CD14-positive monocyte (primary cell): Measurements from ENCODE around the gene OR13D1. TPM values are rescaled to one million over a fixed set of nuclear protein-coding genes. Genes with fewer than 3 reads are reported as not detected.
"Not testable (repeated sequence)": the region's sequence is repeated elsewhere in the genome, so short reads cannot be mapped to it uniquely, and the experiment has no call there.

Source experiments
- DNase-seq, 3 donors: peaks; one replicate each; pipeline ENCODE4 v3.0.0-alpha.2; 2011 to 2022
- H2AFZ ChIP-seq: 2 replicates; pipeline ENCODE4 v1.6.0; 2012; ENCODE audit warnings: mild to moderate bottlenecking, low read depth, low read length, inconsistent platforms; ENCODE audit not compliant: insufficient read depth, poor library complexity, severe bottlenecking
- H3K27ac ChIP-seq, 2 donors: 1 replicate in 1 of 2; 2 replicates in 1 of 2; pipeline ENCODE4 v1.5.1; 2012 to 2013; ENCODE audit warnings: low read length in 2 of 2, control low read depth in 1 of 2, inconsistent platforms in 1 of 2, low read depth in 1 of 2, mild to moderate bottlenecking in 1 of 2
- H3K27me3 ChIP-seq, 2 donors: one replicate each; pipeline versions ENCODE4 v1.6.0 to v1.6.1; 2011 to 2013; ENCODE audit warnings: low read length in 2 of 2; ENCODE audit not compliant: control insufficient read depth in 2 of 2, insufficient read depth in 2 of 2
- H3K36me3 ChIP-seq, 2 donors: replicated peaks in 1 of 2; 1 replicate in 1 of 2; 2 replicates in 1 of 2; pipeline versions ENCODE4 v1.5.1 to v1.6.1; 2012 to 2013; ENCODE audit warnings: low read length in 2 of 2, control low read depth in 1 of 2, inconsistent platforms in 1 of 2, mild to moderate bottlenecking in 1 of 2; ENCODE audit not compliant: insufficient read depth in 2 of 2, control insufficient read depth in 1 of 2
- H3K4me1 ChIP-seq, 2 donors: 1 replicate in 1 of 2; 2 replicates in 1 of 2; pipeline versions ENCODE4 v1.5.1 to v1.6.1; 2012 to 2013; ENCODE audit warnings: low read length in 2 of 2, control low read depth in 1 of 2, inconsistent platforms in 1 of 2, mild to moderate bottlenecking in 1 of 2, moderate library complexity in 1 of 2; ENCODE audit not compliant: insufficient read depth in 2 of 2, control insufficient read depth in 1 of 2
- H3K4me2 ChIP-seq: replicated peaks from 2 replicates; pipeline ENCODE3; 2012; ENCODE audit warnings: low read length, moderate library complexity, mild to moderate bottlenecking; ENCODE audit not compliant: poor library complexity, severe bottlenecking; ENCODE audit errors: extremely low read depth
- H3K4me3 ChIP-seq, 3 experiments: fragments of 200-600 bp in 1 of 3; sonication (generic) in 1 of 3; replicated peaks in 1 of 3; 1 replicate in 2 of 3; 2 replicates in 1 of 3; pipeline ENCODE4 v1.5.1; 2011 to 2013; ENCODE audit warnings: low read length in 3 of 3, mild to moderate bottlenecking in 3 of 3, control low read depth in 2 of 3, low read depth in 2 of 3, inconsistent platforms in 1 of 3, moderate library complexity in 1 of 3
- H3K79me2 ChIP-seq: 2 replicates; pipeline ENCODE4 v1.6.0; 2012; ENCODE audit warnings: mild to moderate bottlenecking, control low read depth, inconsistent platforms, low read length, moderate library complexity; ENCODE audit not compliant: insufficient read depth
- H3K9ac ChIP-seq: 2 replicates; pipeline ENCODE4 v1.6.0; 2017; ENCODE audit warnings: low read length, mild to moderate bottlenecking; ENCODE audit not compliant: insufficient read depth, poor library complexity, severe bottlenecking
- H3K9me3 ChIP-seq, 2 donors: replicated peaks in 1 of 2; 1 replicate in 1 of 2; 2 replicates in 1 of 2; pipeline versions ENCODE4 v1.5.1 to v1.6.1; 2012 to 2013; ENCODE audit warnings: low read length in 2 of 2, control low read depth in 1 of 2; ENCODE audit not compliant: control insufficient read depth in 1 of 2, insufficient read depth in 1 of 2
- H4K20me1 ChIP-seq: 2 replicates; pipeline ENCODE4 v1.6.0; 2012; ENCODE audit warnings: mild to moderate bottlenecking, low read length, control low read depth, moderate library complexity; ENCODE audit not compliant: insufficient read depth
- H3K27ac Mint-ChIP-seq, 7 donors: one replicate each; pipeline ENCODE4 v1.8.0; 2020; ENCODE audit warnings: mild to moderate bottlenecking in 7 of 7, mixed read lengths in 7 of 7, moderate library complexity in 6 of 7, inconsistent platforms in 2 of 7
- H3K27me3 Mint-ChIP-seq, 3 donors: one replicate each; pipeline ENCODE4 v1.8.0; 2021 to 2022; ENCODE audit warnings: low read depth in 3 of 3, mild to moderate bottlenecking in 3 of 3, mixed read lengths in 3 of 3, moderate library complexity in 3 of 3, inconsistent platforms in 1 of 3
- H3K36me3 Mint-ChIP-seq, 2 donors: one replicate each; pipeline ENCODE4 v1.8.0; 2020; ENCODE audit warnings: mixed read lengths in 2 of 2, inconsistent platforms in 1 of 2, mild to moderate bottlenecking in 1 of 2
- H3K4me1 Mint-ChIP-seq: one replicate; pipeline ENCODE4 v1.8.0; 2020; ENCODE audit warnings: mild to moderate bottlenecking, mixed read lengths
- H3K4me3 Mint-ChIP-seq, 2 donors: one replicate each; pipeline ENCODE4 v1.8.0; 2020; ENCODE audit warnings: mild to moderate bottlenecking in 2 of 2, mixed read lengths in 2 of 2, moderate library complexity in 1 of 2
- H3K9me3 Mint-ChIP-seq, 7 donors: one replicate each; pipeline ENCODE4 v1.8.0; 2020 to 2022; ENCODE audit warnings: mixed read lengths in 7 of 7, mild to moderate bottlenecking in 6 of 7, moderate library complexity in 6 of 7, inconsistent platforms in 2 of 7
- CTCF ChIP-seq: fragments of 200-600 bp; IDR thresholded peaks from one replicate; pipeline ENCODE4 v1.8.0; 2022; ENCODE audit warnings: antibody characterized with exemption, mild to moderate bottlenecking
- WGBS: methylation state at CpG from one replicate; pipeline ENCODE4 v1.1.5; 2013; ENCODE audit warnings: missing lambda C conversion rate; ENCODE audit not compliant: insufficient coverage; 5-methylcytosine and 5-hydroxymethylcytosine counted together
- intact Hi-C, 2 donors: fragments of 100-400 bp; cut with micrococcal nuclease; formaldehyde crosslinking; loops; one replicate each; pipeline versions ENCODE4 v1.15.0 to v1.15.1; 2023
- polyA plus RNA-seq, 3 donors: library from polyadenylated mRNA; depleted of rRNA in 1 of 3; unstranded in 2 of 3; stranded (reverse) in 1 of 3; fragments of 300-500 nt in 2 of 3; fragments of >200 nt in 1 of 3; fragmentation: Illumina TruSeq in 2 of 3; gene quantifications; 1 replicate in 2 of 3; 2 replicates in 1 of 3; pipeline ENCODE4 v1.2.3, GENCODE V29; 2012 to 2021

Gene OR13D1
- polyA plus RNA-seq, 3 donors, result not detected

GRCh38 chr9:104686081-104686480, 8.2 kb upstream of the OR13D1 start:
- no peaks in the 10 kb centered on the region for H3K79me2 ChIP-seq
- H3K4me3 ChIP-seq, result no peak overlapping the region
- no peaks in the 10 kb centered on the region for H3K27me3 ChIP-seq
- DNase-seq, result no peak
- no peaks in the 10 kb centered on the region for H3K9me3 ChIP-seq
- no peaks in the 10 kb centered on the region for H3K36me3 ChIP-seq
- Mint-ChIP-seq H3K27ac (no peak overlapping the region), H3K9me3 (no peaks in the 10 kb centered on the region), H3K36me3 (no peaks in the 10 kb centered on the region), H3K27me3 (peaks cover 0 to 2% (median 0%) of the 10 kb centered on the region in 3 donors), H3K4me3 (no peak overlapping the region), H3K4me1 (peaks cover 3% of the 10 kb centered on the region)
- no peak overlapping the region for H2AFZ ChIP-seq
- H3K4me1 ChIP-seq, result no peaks in the 10 kb centered on the region
- 80% methylated on average over 1 of the region's 2 CpGs for WGBS
- TF ChIP-seq CTCF, result no peak
- intact Hi-C loops, result no loop called here
- no peak overlapping the region for H3K4me2 ChIP-seq
- no peak overlapping the region for H3K27ac ChIP-seq
- H3K9ac ChIP-seq, result no peak overlapping the region
- no peaks in the 10 kb centered on the region for H4K20me1 ChIP-seq

GRCh38 chr9:104700306-104700705, 6.0 kb downstream of the OR13D1 start:
- H3K27me3 ChIP-seq, result no peaks in the 10 kb centered on the region
- WGBS, result 100% methylated on average over 3 of the region's 3 CpGs
- no peak for DNase-seq
- no peaks in the 10 kb centered on the region for H3K4me1 ChIP-seq
- TF ChIP-seq CTCF, result no peak
- H3K27ac ChIP-seq, result no peak overlapping the region
- Mint-ChIP-seq H3K27ac (no peak overlapping the region), H3K4me3 (no peak overlapping the region), H3K27me3 (no peaks in the 10 kb centered on the region), H3K36me3 (no peaks in the 10 kb centered on the region), H3K4me1 (no peaks in the 10 kb centered on the region), H3K9me3 (peaks cover 0 to 8% (median 6%) of the 10 kb centered on the region in 7 donors)
- H3K9ac ChIP-seq, result no peak overlapping the region
- H2AFZ ChIP-seq, result no peak overlapping the region
- H3K4me3 ChIP-seq, result no peak overlapping the region
- peaks cover 0 to 4% of the 10 kb centered on the region in 2 donors for H3K9me3 ChIP-seq
- no peak overlapping the region for H3K4me2 ChIP-seq
- intact Hi-C loops, result no loop called here
- no peaks in the 10 kb centered on the region for H3K36me3 ChIP-seq
- H4K20me1 ChIP-seq, result no peaks in the 10 kb centered on the region
- H3K79me2 ChIP-seq, result no peaks in the 10 kb centered on the region

GRCh38 chr9:104708737-104709136, 14.4 kb downstream of the OR13D1 start:
- WGBS, result no CpG with 5 or more reads among the region's 1 CpG
- H3K9ac ChIP-seq, H3K9me3 ChIP-seq, H4K20me1 ChIP-seq, H3K27me3 ChIP-seq, H3K27me3 Mint-ChIP-seq, H3K36me3 ChIP-seq, H3K27ac Mint-ChIP-seq, H3K4me3 ChIP-seq, DNase-seq, H3K4me1 ChIP-seq, H2AFZ ChIP-seq, H3K79me2 ChIP-seq, H3K4me3 Mint-ChIP-seq, H3K36me3 Mint-ChIP-seq, intact Hi-C loops, H3K27ac ChIP-seq, H3K4me1 Mint-ChIP-seq, H3K4me2 ChIP-seq: not testable (repeated sequence)
- H3K9me3 Mint-ChIP-seq, result peaks cover 4 to 21% (median 12%) of the 10 kb centered on the region in 7 donors
